PFSK-1 (cell line): Measurements from ENCODE around the gene MAP3K3.

Experiments
- POLR2AphosphoS5 ChIP-seq: IDR thresholded peaks from 2 replicates; pipeline ENCODE4 v1.6.1; 2012; ENCODE audit warnings: low read depth, mild to moderate bottlenecking, control low read depth, low read length, moderate library complexity
- SIN3A ChIP-seq: IDR thresholded peaks from 2 replicates; pipeline ENCODE4 v1.6.1; 2012; ENCODE audit warnings: mild to moderate bottlenecking, low read length, moderate library complexity, borderline replicate concordance; ENCODE audit not compliant: insufficient read depth
- TAF1 ChIP-seq: IDR thresholded peaks from 2 replicates; pipeline ENCODE4 v1.6.1; 2012; ENCODE audit warnings: low read length, control low read depth, borderline replicate concordance; ENCODE audit not compliant: insufficient read depth
- TF ChIP-seq, protein P1 (sequence below), 2 experiments: IDR thresholded peaks; 2 replicates each; pipeline versions ENCODE4 v1.6.1 to v1.8.0; 2011 to 2012; ENCODE audit warnings: low read depth in 2 of 2, low read length in 2 of 2, control low read depth in 1 of 2, inconsistent platforms in 1 of 2, mild to moderate bottlenecking in 1 of 2, moderate library complexity in 1 of 2; ENCODE audit not compliant: insufficient read depth in 1 of 2

DNA sequence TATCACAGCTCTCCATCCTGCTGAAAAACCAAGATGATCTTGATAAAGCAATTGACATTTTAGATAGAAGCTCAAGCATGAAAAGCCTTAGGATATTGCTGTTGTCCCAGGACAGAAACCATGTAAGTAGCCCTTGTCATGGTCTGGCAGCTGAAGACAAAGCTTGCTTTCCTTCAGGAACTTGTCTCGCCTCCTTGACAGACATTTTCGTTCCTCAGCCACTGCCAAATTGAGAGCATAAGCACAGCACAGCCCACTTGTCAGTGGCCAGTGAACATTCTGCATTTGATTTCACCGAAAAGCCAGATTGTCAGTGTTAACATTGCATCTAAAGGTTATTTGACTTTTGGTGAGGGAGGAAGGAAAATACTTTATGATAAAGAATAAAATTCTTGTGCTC is 35.6 kb downstream of the MAP3K3 start:
- TF ChIP-seq, protein P1, sequence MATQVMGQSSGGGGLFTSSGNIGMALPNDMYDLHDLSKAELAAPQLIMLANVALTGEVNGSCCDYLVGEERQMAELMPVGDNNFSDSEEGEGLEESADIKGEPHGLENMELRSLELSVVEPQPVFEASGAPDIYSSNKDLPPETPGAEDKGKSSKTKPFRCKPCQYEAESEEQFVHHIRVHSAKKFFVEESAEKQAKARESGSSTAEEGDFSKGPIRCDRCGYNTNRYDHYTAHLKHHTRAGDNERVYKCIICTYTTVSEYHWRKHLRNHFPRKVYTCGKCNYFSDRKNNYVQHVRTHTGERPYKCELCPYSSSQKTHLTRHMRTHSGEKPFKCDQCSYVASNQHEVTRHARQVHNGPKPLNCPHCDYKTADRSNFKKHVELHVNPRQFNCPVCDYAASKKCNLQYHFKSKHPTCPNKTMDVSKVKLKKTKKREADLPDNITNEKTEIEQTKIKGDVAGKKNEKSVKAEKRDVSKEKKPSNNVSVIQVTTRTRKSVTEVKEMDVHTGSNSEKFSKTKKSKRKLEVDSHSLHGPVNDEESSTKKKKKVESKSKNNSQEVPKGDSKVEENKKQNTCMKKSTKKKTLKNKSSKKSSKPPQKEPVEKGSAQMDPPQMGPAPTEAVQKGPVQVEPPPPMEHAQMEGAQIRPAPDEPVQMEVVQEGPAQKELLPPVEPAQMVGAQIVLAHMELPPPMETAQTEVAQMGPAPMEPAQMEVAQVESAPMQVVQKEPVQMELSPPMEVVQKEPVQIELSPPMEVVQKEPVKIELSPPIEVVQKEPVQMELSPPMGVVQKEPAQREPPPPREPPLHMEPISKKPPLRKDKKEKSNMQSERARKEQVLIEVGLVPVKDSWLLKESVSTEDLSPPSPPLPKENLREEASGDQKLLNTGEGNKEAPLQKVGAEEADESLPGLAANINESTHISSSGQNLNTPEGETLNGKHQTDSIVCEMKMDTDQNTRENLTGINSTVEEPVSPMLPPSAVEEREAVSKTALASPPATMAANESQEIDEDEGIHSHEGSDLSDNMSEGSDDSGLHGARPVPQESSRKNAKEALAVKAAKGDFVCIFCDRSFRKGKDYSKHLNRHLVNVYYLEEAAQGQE (IDR thresholded peaks at IDR 0.05; ENCODE audit: insufficient read depth in 1 of 2, low read depth in 2 of 2, low read length in 2 of 2): no peak
- TF ChIP-seq POLR2AphosphoS5 (no peak), TAF1 (no peak), SIN3A (no peak)
